Loucy (cell line): ENCODE data around the gene PPP1R26.

Experiments used
- EZH2phosphoT487 ChIP-seq: fragments of 200-600 bp; IDR thresholded peaks from 2 replicates; pipeline ENCODE4 v1.6.1; 2018; ENCODE audit warnings: antibody characterized with exemption, mild to moderate bottlenecking, moderate library complexity, borderline replicate concordance
- TF ChIP-seq, protein P1 (sequence below): fragments of 200-600 bp; sonication (generic); conservative IDR thresholded peaks from 2 replicates; pipeline ENCODE4 v1.5.1; 2014; ENCODE audit warnings: mild to moderate bottlenecking, antibody characterized with exemption, low read length

DNA sequence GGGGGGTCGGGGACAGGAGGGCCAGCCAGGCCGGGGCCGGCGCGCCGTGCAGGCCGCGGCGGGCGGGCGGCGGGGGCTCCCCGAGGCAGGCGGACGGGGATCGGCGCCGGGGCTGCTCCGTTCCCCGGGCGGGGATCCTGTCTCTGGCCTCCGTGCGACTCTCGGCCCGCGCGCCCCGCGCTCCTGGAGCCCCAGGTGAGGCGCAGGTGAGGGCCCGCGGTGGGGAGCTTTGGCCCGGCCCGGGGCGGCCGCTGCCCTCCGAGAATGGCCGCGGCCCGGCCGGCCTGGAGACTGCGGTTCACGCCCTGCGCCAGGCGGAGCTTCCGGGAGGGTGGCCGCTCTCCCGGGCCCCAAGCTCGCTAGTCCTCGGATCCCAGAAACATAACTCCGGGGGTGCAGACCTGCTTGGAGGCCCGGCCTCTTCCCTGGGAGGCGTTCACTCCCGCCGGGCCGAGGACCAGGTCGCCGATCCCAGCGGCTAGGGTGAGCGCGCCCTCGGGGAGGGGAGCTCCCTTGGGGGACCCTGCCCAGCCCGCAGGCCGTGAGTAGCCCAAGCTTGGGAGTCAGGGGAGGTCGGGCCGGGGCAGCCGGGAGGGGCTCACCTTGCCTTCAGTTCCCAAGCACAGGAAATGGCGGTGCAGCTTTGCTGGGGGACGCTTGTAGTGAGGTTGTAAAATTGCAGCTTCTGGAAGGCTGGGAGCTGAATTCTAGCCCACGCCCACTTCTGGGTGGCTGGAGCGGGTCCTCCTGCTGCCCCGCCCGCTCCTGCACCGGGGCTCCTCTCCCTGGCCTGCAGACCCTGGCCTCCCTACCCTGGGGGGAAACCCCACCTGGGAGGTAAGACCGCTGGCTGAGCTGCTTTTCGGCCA lies 723 bp downstream of the PPP1R26 start:
- no peak for TF ChIP-seq EZH2phosphoT487
- TF ChIP-seq, protein P1, sequence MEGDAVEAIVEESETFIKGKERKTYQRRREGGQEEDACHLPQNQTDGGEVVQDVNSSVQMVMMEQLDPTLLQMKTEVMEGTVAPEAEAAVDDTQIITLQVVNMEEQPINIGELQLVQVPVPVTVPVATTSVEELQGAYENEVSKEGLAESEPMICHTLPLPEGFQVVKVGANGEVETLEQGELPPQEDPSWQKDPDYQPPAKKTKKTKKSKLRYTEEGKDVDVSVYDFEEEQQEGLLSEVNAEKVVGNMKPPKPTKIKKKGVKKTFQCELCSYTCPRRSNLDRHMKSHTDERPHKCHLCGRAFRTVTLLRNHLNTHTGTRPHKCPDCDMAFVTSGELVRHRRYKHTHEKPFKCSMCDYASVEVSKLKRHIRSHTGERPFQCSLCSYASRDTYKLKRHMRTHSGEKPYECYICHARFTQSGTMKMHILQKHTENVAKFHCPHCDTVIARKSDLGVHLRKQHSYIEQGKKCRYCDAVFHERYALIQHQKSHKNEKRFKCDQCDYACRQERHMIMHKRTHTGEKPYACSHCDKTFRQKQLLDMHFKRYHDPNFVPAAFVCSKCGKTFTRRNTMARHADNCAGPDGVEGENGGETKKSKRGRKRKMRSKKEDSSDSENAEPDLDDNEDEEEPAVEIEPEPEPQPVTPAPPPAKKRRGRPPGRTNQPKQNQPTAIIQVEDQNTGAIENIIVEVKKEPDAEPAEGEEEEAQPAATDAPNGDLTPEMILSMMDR, result no peak
